Neural cell (in vitro differentiated cells): Measurements from ENCODE around the gene PSMA8.

Experiments
- EP300 ChIP-seq: fragments of 450-650 bp; conservative IDR thresholded peaks from 2 replicates; pipeline ENCODE4 v1.6.1; 2014; ENCODE audit warnings: antibody characterized with exemption, mild to moderate bottlenecking, moderate library complexity; ENCODE audit not compliant: poor library complexity, severe bottlenecking
- EZH2 ChIP-seq: fragments of 200-600, 300-800 bp; shearing (Covaris generic), sonication (generic); IDR thresholded peaks from 2 replicates; pipeline ENCODE4 v1.6.1; 2014; ENCODE audit warnings: antibody characterized with exemption, low read length, borderline replicate concordance, mild to moderate bottlenecking; ENCODE audit not compliant: insufficient read depth, poor library complexity, severe bottlenecking
- RAD21 ChIP-seq: fragments of 450-650 bp; conservative IDR thresholded peaks from 2 replicates; pipeline ENCODE4 v1.6.1; 2014; ENCODE audit warnings: antibody characterized with exemption, mild to moderate bottlenecking, moderate library complexity
- SMC3 ChIP-seq: fragments of 450-650 bp; conservative IDR thresholded peaks from 2 replicates; pipeline ENCODE4 v1.6.1; 2014; ENCODE audit warnings: antibody characterized with exemption, mild to moderate bottlenecking, moderate library complexity; ENCODE audit not compliant: poor library complexity
- TF ChIP-seq, protein P1 (sequence below): fragments of 450-650 bp; IDR thresholded peaks from 2 replicates; pipeline ENCODE4 v1.5.1; 2014; ENCODE audit warnings: antibody characterized with exemption, mild to moderate bottlenecking, moderate library complexity; ENCODE audit not compliant: poor library complexity, severe bottlenecking

DNA sequence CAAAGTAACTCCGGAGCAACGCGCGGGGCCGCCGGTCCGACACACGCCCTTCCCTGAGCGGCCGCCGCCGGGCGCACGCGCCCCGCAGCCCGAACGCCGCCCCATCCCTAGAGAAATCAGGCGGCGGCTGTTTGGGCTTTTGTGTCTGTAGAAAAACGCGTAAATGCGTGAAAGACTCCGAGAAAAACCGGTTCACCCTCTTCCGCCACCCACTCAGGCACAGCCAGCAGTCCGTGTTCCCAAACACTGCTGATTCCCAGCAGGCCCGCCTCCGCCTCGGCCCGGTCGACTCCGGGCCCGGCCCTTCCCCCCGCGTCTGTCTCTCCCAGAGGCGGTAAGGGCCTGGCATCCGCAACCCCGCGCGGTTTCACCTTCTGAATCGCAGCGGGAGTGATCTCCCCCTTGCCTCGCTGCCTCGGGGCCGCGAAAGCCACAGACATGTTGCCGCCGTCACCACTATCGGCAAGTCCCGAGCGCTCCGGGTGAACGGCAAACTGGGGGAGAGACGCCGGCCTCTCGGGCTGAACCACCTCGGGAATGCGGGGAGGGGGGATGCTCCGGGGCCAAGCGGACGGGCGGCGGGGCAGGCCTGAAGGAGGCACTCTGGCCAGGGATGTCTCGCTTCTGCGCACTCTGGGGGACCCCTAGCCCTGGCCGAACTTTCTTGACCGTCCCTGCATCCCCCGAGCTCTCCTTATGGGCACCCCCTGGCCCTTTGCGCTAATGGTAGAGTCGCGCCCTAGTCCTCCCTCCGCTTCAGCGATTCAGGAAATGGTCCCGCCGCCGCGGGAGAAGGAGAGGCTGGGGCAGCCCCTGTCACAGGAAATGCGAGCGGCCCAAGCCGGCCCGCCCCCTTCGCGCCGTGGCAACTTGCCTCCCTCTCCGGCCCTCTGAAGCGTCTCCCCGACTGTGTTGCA lies 43.3 kb upstream of the PSMA8 start, which contains the start of gene SS18:
- TF ChIP-seq, protein P1, sequence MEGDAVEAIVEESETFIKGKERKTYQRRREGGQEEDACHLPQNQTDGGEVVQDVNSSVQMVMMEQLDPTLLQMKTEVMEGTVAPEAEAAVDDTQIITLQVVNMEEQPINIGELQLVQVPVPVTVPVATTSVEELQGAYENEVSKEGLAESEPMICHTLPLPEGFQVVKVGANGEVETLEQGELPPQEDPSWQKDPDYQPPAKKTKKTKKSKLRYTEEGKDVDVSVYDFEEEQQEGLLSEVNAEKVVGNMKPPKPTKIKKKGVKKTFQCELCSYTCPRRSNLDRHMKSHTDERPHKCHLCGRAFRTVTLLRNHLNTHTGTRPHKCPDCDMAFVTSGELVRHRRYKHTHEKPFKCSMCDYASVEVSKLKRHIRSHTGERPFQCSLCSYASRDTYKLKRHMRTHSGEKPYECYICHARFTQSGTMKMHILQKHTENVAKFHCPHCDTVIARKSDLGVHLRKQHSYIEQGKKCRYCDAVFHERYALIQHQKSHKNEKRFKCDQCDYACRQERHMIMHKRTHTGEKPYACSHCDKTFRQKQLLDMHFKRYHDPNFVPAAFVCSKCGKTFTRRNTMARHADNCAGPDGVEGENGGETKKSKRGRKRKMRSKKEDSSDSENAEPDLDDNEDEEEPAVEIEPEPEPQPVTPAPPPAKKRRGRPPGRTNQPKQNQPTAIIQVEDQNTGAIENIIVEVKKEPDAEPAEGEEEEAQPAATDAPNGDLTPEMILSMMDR, result no peak
- TF ChIP-seq EP300 (no peak), RAD21 (peak; percentile 39), SMC3 (peak; percentile 34), EZH2 (no peak)
